ENCODE data around the gene SLMAP.

The SLMAP gene

GRCh38 chr3:57785446-57785845 lies 29.3 kb downstream of the SLMAP start:
- H2BK120ac ChIP-seq (ENCODE audit: low read depth, low read length): no peak overlapping the region
- H3K36me3 ChIP-seq (ENCODE audit: control insufficient read depth in 1 of 2, insufficient read depth in 2 of 2, low read depth in 1 of 2, low read length in 2 of 2): no peaks in the 10 kb centered on the region
- no peak overlapping the region for H3K23ac ChIP-seq (ENCODE audit: low read length in 2 of 2)
- H2AFZ ChIP-seq (ENCODE audit: low read depth, low read length): no peak overlapping the region
- no peak overlapping the region for H3K27ac ChIP-seq (ENCODE audit: low read length, poor library complexity, severe bottlenecking)
- H4K91ac ChIP-seq (ENCODE audit: low read length): no peak overlapping the region
- peaks cover 2% of the 10 kb centered on the region for H3K4me1 ChIP-seq (ENCODE audit: control insufficient read depth, insufficient read depth, low read depth, low read length)
- no peak overlapping the region for H2BK12ac ChIP-seq (ENCODE audit: low read length in 2 of 2)
- H3K4me2 ChIP-seq (ENCODE audit: low read length, poor library complexity, severe bottlenecking): no peak overlapping the region
- no peaks in the 10 kb centered on the region for H3K9me3 ChIP-seq (ENCODE audit: control insufficient read depth, low read length)
- DNase-seq: no peak
- H2BK15ac ChIP-seq (ENCODE audit: low read depth, poor library complexity, severe bottlenecking): no peak overlapping the region
- no peak overlapping the region for H4K8ac ChIP-seq (ENCODE audit: low read length)
- H3K18ac ChIP-seq (ENCODE audit: low read depth in 1 of 2, low read length in 2 of 2): no peak overlapping the region
- no peak overlapping the region for H3K4me3 ChIP-seq (ENCODE audit: insufficient read depth in 1 of 2, low read depth in 1 of 2, low read length in 2 of 2)
- H3K14ac ChIP-seq (ENCODE audit: low read length in 2 of 2): no peak overlapping the region
- no CpG with 5 or more reads among the region's 1 CpG for WGBS
- H3K27me3 ChIP-seq (ENCODE audit: control insufficient read depth in 1 of 2, insufficient read depth in 1 of 2, low read length in 2 of 2): no peaks in the 10 kb centered on the region
- no peak overlapping the region for H2AK5ac ChIP-seq (ENCODE audit: low read length, severe bottlenecking)
- no peak overlapping the region for H3K9ac ChIP-seq (ENCODE audit: low read length)
- no peak overlapping the region for H2BK5ac ChIP-seq (ENCODE audit: low read depth, low read length, poor library complexity, severe bottlenecking)
- H3K4ac ChIP-seq (ENCODE audit: low read depth in 1 of 2, low read length in 2 of 2): no peak overlapping the region
- peaks cover 20% of the 10 kb centered on the region for H3K79me1 ChIP-seq (replicated peaks; ENCODE audit: low read length, poor library complexity, severe bottlenecking)

DNA sequence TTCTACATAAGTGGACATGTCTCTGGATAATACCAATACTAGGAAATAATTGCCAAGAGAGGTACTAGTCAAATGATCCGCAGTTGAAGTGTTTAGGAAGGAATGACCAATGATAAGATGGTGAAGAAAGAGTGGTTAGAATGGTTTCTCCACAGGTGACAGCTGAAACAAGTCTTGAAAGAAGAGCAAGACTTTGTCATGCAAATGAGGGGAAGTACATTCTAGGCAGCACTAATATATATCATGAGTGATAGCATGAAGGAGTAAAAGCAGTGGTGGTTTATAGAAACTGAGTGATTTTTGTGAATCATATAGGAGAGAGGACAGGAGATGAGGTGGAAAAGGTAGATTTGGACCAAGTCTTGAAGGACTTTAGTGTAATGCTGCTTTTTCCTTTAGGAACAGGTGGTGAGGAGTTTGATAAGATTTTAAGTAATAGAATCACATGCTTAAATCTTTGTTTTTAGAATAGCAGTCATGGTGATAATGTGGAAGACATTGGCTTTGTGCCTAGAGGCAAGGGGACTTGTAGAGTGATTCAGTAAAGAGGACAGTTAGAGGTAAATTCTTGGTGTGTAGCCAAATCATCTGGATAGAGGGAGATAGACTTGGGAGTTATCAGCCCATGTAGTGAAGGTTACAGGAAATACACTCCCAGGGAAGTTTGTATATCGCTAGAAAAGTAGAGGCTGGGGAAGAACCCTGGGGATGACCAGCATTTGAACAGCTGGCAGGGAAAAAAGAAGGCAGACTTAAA lies 31.9 kb downstream of the SLMAP start:
- WGBS: 90% methylated on average over 2 of the region's 2 CpGs
- H3K23ac ChIP-seq (ENCODE audit: low read length in 2 of 2): no peak overlapping the region
- H3K4me3 ChIP-seq (ENCODE audit: insufficient read depth in 1 of 2, low read depth in 1 of 2, low read length in 2 of 2): no peak overlapping the region
- peaks cover 2% of the 10 kb centered on the region for H3K4me1 ChIP-seq (ENCODE audit: control insufficient read depth, insufficient read depth, low read depth, low read length)
- H2BK15ac ChIP-seq (ENCODE audit: low read depth, poor library complexity, severe bottlenecking): no peak overlapping the region
- H3K79me1 ChIP-seq (replicated peaks; ENCODE audit: low read length, poor library complexity, severe bottlenecking): peaks cover 11% of the 10 kb centered on the region
- H3K9me3 ChIP-seq (ENCODE audit: control insufficient read depth, low read length): no peaks in the 10 kb centered on the region
- H3K36me3 ChIP-seq (ENCODE audit: control insufficient read depth in 1 of 2, insufficient read depth in 2 of 2, low read depth in 1 of 2, low read length in 2 of 2): no peaks in the 10 kb centered on the region
- no peak overlapping the region for H3K9ac ChIP-seq (ENCODE audit: low read length)
- H2AK5ac ChIP-seq (ENCODE audit: low read length, severe bottlenecking): no peak overlapping the region
- no peak for DNase-seq
- H2BK5ac ChIP-seq (ENCODE audit: low read depth, low read length, poor library complexity, severe bottlenecking): no peak overlapping the region
- H2BK120ac ChIP-seq (ENCODE audit: low read depth, low read length): no peak overlapping the region
- no peak overlapping the region for H2BK12ac ChIP-seq (ENCODE audit: low read length in 2 of 2)
- H3K27me3 ChIP-seq (ENCODE audit: control insufficient read depth in 1 of 2, insufficient read depth in 1 of 2, low read length in 2 of 2): no peaks in the 10 kb centered on the region
- no peak overlapping the region for H3K18ac ChIP-seq (ENCODE audit: low read depth in 1 of 2, low read length in 2 of 2)
- H3K4ac ChIP-seq (ENCODE audit: low read depth in 1 of 2, low read length in 2 of 2): no peak overlapping the region
- H3K27ac ChIP-seq (ENCODE audit: low read length, poor library complexity, severe bottlenecking): no peak overlapping the region
- no peak overlapping the region for H3K14ac ChIP-seq (ENCODE audit: low read length in 2 of 2)
- H3K4me2 ChIP-seq (ENCODE audit: low read length, poor library complexity, severe bottlenecking): no peak overlapping the region
- no peak overlapping the region for H4K8ac ChIP-seq (ENCODE audit: low read length)
- no peak overlapping the region for H2AFZ ChIP-seq (ENCODE audit: low read depth, low read length)
- H4K91ac ChIP-seq (ENCODE audit: low read length): no peak overlapping the region

DNA sequence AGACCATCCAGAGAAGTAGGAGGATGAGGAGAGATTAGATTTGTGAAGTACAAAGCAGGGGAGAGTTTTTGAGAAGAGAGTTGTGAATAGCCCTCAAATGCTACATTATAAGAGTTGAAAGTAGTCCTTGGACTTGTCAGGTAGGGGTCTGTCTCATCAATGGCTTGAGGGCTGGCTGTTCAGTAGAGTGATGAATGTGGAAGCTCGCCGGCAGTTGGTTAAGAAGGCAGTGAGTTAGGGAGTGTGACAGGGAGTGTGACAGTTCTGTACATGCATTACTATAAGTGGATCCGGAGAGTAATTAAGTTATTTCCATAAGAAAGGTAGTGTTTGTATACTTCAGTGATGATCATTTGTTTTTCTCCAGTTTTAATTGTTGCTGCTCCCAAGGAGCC lies 32.5 kb downstream of the SLMAP start:
- no peak for DNase-seq
- no peak overlapping the region for H3K27ac ChIP-seq (ENCODE audit: low read length, poor library complexity, severe bottlenecking)
- H3K79me1 ChIP-seq (replicated peaks; ENCODE audit: low read length, poor library complexity, severe bottlenecking): peaks cover 10% of the 10 kb centered on the region
- no peak overlapping the region for H4K91ac ChIP-seq (ENCODE audit: low read length)
- no peak overlapping the region for H2AFZ ChIP-seq (ENCODE audit: low read depth, low read length)
- no peaks in the 10 kb centered on the region for H3K36me3 ChIP-seq (ENCODE audit: control insufficient read depth in 1 of 2, insufficient read depth in 2 of 2, low read depth in 1 of 2, low read length in 2 of 2)
- H2BK5ac ChIP-seq (ENCODE audit: low read depth, low read length, poor library complexity, severe bottlenecking): no peak overlapping the region
- H2BK12ac ChIP-seq (ENCODE audit: low read length in 2 of 2): no peak overlapping the region
- no peak overlapping the region for H3K14ac ChIP-seq (ENCODE audit: low read length in 2 of 2)
- H3K27me3 ChIP-seq (ENCODE audit: control insufficient read depth in 1 of 2, insufficient read depth in 1 of 2, low read length in 2 of 2): no peaks in the 10 kb centered on the region
- 95% methylated on average over 3 of the region's 3 CpGs for WGBS
- H3K18ac ChIP-seq (ENCODE audit: low read depth in 1 of 2, low read length in 2 of 2): no peak overlapping the region
- H3K4me2 ChIP-seq (ENCODE audit: low read length, poor library complexity, severe bottlenecking): no peak overlapping the region
- H3K9ac ChIP-seq (ENCODE audit: low read length): no peak overlapping the region
- H3K9me3 ChIP-seq (ENCODE audit: control insufficient read depth, low read length): no peaks in the 10 kb centered on the region
- no peak overlapping the region for H4K8ac ChIP-seq (ENCODE audit: low read length)
- no peak overlapping the region for H2BK120ac ChIP-seq (ENCODE audit: low read depth, low read length)
- H2AK5ac ChIP-seq (ENCODE audit: low read length, severe bottlenecking): no peak overlapping the region
- no peak overlapping the region for H3K4ac ChIP-seq (ENCODE audit: low read depth in 1 of 2, low read length in 2 of 2)
- no peak overlapping the region for H3K23ac ChIP-seq (ENCODE audit: low read length in 2 of 2)
- no peak overlapping the region for H3K4me3 ChIP-seq (ENCODE audit: insufficient read depth in 1 of 2, low read depth in 1 of 2, low read length in 2 of 2)
- H2BK15ac ChIP-seq (ENCODE audit: low read depth, poor library complexity, severe bottlenecking): no peak overlapping the region
- peaks cover 2% of the 10 kb centered on the region for H3K4me1 ChIP-seq (ENCODE audit: control insufficient read depth, insufficient read depth, low read depth, low read length)

- H3K9me3 ChIP-seq (ENCODE audit: control insufficient read depth, low read length): no peaks in the 10 kb centered on the region
- H3K79me1 ChIP-seq (replicated peaks; ENCODE audit: low read length, poor library complexity, severe bottlenecking): peaks cover under 1% of the 10 kb centered on the region
- no peak overlapping the region for H2AK5ac ChIP-seq (ENCODE audit: low read length, severe bottlenecking)
- no peak overlapping the region for H2AFZ ChIP-seq (ENCODE audit: low read depth, low read length)
- no peak overlapping the region for H3K18ac ChIP-seq (ENCODE audit: low read depth in 1 of 2, low read length in 2 of 2)
- H3K23ac ChIP-seq (ENCODE audit: low read length in 2 of 2): no peak overlapping the region
- H3K27ac ChIP-seq (ENCODE audit: low read length, poor library complexity, severe bottlenecking): no peak overlapping the region
- 100% methylated on average over 1 of the region's 2 CpGs for WGBS
- H3K27me3 ChIP-seq (ENCODE audit: control insufficient read depth in 1 of 2, insufficient read depth in 1 of 2, low read length in 2 of 2): no peaks in the 10 kb centered on the region
- H3K4me2 ChIP-seq (ENCODE audit: low read length, poor library complexity, severe bottlenecking): no peak overlapping the region
- H3K36me3 ChIP-seq (ENCODE audit: control insufficient read depth in 1 of 2, insufficient read depth in 2 of 2, low read depth in 1 of 2, low read length in 2 of 2): no peaks in the 10 kb centered on the region
- no peaks in the 10 kb centered on the region for H3K4me1 ChIP-seq (ENCODE audit: control insufficient read depth, insufficient read depth, low read depth, low read length)
- H3K4ac ChIP-seq (ENCODE audit: low read depth in 1 of 2, low read length in 2 of 2): no peak overlapping the region
- no peak overlapping the region for H2BK15ac ChIP-seq (ENCODE audit: low read depth, poor library complexity, severe bottlenecking)
- no peak overlapping the region for H4K8ac ChIP-seq (ENCODE audit: low read length)
- no peak overlapping the region for H3K14ac ChIP-seq (ENCODE audit: low read length in 2 of 2)
- no peak overlapping the region for H3K4me3 ChIP-seq (ENCODE audit: insufficient read depth in 1 of 2, low read depth in 1 of 2, low read length in 2 of 2)
- H2BK120ac ChIP-seq (ENCODE audit: low read depth, low read length): no peak overlapping the region
- H4K91ac ChIP-seq (ENCODE audit: low read length): no peak overlapping the region
- DNase-seq: peak; percentile 43
- no peak overlapping the region for H2BK5ac ChIP-seq (ENCODE audit: low read depth, low read length, poor library complexity, severe bottlenecking)
- no peak overlapping the region for H3K9ac ChIP-seq (ENCODE audit: low read length)
- H2BK12ac ChIP-seq (ENCODE audit: low read length in 2 of 2): no peak overlapping the region
These were observed 35.1 kb downstream of the SLMAP start for GRCh38 chr3:57791245-57791644.

All from mesenchymal stem cell (in vitro differentiated cells and primary cell).